ENCODE results near the gene RUSC1.
"Not testable (repeated sequence)": the region's sequence is repeated elsewhere in the genome, so short reads cannot be mapped to it uniquely, and the experiment has no call there.

RUSC1 gene

GRCh38 chr1:155285063-155285462 is 35.6 kb upstream of the RUSC1 start:
- H3K27ac ChIP-seq = no peak overlapping the region
- TF ChIP-seq CTCF (IDR thresholded peaks at IDR 0.05; ENCODE audit: low read depth, low read length, missing control alignments) = no peak
- no peak overlapping the region for H3K4me3 ChIP-seq (ENCODE audit: low read depth, low read length)
- in situ Hi-C loops (cut with HindIII; ENCODE audit: low pct_ligation_motif_present, low sequenced_read_pairs) = no loop called here
- no peaks in the 10 kb centered on the region for H3K36me3 ChIP-seq (replicated peaks)
- DNase-seq = no peak
- no peaks in the 10 kb centered on the region for H3K27me3 ChIP-seq (replicated peaks)

DNA sequence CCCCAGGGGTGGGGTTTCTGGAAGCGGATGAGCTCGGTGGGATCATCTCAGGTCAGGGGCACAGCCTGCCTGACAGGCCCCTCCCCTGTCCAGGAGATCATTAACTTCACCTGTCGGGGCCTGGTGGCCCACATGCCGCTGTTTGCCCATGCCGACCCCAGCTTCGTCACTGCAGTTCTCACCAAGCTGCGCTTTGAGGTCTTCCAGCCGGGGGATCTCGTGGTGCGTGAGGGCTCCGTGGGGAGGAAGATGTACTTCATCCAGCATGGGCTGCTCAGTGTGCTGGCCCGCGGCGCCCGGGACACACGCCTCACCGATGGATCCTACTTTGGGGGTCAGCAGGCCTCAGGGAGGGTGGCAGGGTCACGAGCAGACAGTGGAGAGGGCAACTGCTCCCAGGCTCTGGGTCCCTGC is 35.1 kb upstream of the RUSC1 start:
- Histone ChIP-seq H3K27ac (no peak overlapping the region), H3K27me3 (replicated peaks) (no peaks in the 10 kb centered on the region), H3K4me3 (ENCODE audit: low read depth, low read length) (no peak overlapping the region), H3K36me3 (replicated peaks) (no peaks in the 10 kb centered on the region)
- in situ Hi-C loops (cut with HindIII; ENCODE audit: low pct_ligation_motif_present, low sequenced_read_pairs) = no loop called here
- TF ChIP-seq CTCF (IDR thresholded peaks at IDR 0.05; ENCODE audit: low read depth, low read length, missing control alignments) = no peak
- DNase-seq = no peak

- TF ChIP-seq CTCF (IDR thresholded peaks at IDR 0.05; ENCODE audit: low read depth, low read length, missing control alignments) = no peak
- in situ Hi-C loops (cut with HindIII; ENCODE audit: low pct_ligation_motif_present, low sequenced_read_pairs) = no loop called here
Observed at GRCh38 chr1:155286544-155286943, 34.1 kb upstream of the RUSC1 start.

DNA sequence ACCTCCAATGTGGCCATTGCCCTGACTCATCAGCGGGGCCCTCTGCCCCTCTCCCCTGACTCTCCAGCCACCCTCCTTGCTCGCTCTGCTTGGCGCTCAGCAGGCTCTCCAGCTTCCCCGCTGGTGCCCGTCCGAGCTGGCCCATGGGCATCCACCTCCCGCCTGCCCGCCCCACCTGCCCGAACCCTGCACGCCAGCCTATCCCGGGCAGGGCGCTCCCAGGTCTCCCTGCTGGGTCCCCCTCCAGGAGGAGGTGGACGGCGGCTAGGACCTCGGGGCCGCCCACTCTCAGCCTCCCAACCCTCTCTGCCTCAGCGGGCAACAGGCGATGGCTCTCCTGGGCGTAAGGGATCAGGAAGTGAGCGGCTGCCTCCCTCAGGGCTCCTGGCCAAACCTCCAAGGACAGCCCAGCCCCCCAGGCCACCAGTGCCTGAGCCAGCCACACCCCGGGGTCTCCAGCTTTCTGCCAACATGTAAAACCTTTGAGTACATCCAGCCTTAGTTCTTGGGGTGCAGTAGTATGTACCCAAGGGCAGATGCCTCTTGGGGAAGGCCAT is 32.6 kb upstream of the RUSC1 start:
- H3K27me3 ChIP-seq (replicated peaks) = no peaks in the 10 kb centered on the region
- H3K36me3 ChIP-seq (replicated peaks) = no peaks in the 10 kb centered on the region
- in situ Hi-C loops (cut with HindIII; ENCODE audit: low pct_ligation_motif_present, low sequenced_read_pairs) = no loop called here
- TF ChIP-seq CTCF (IDR thresholded peaks at IDR 0.05; ENCODE audit: low read depth, low read length, missing control alignments) = no peak
- H3K4me3 ChIP-seq (ENCODE audit: low read depth, low read length) = no peak overlapping the region
- DNase-seq = no peak
- H3K27ac ChIP-seq = no peak overlapping the region

More at GRCh38 chr1:155286544-155286943, 34.1 kb upstream of the RUSC1 start:
- H3K4me3 ChIP-seq (ENCODE audit: low read depth, low read length) = no peak overlapping the region
- DNase-seq = no peak
- H3K27me3 ChIP-seq (replicated peaks) = no peaks in the 10 kb centered on the region
- H3K36me3 ChIP-seq (replicated peaks) = no peaks in the 10 kb centered on the region
- H3K27ac ChIP-seq = no peak overlapping the region

DNA sequence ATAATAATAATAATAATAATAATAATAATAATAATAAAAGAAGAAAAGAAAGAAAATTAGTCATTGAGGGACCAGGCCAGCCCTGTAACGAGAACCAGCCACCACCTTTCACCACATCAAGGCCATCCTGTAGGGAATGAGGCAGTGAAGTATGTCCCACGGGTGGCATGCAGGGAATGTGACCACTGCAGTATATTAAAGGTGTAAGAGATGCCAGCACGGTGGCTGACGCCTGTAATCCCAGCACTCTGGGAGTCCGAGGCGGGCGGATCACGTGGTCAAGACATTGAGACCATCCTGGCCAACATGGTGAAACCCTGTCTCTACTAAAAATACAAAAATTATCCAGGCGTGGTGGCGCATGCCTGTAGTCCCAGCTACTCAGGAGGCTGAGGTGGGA is 29.7 kb upstream of the RUSC1 start:
- DNase-seq; in situ Hi-C loops (cut with HindIII; ENCODE audit: low pct_ligation_motif_present, low sequenced_read_pairs); H3K27ac ChIP-seq; H3K36me3 ChIP-seq (replicated peaks); H3K4me3 ChIP-seq (ENCODE audit: low read depth, low read length): not testable (repeated sequence)
- H3K27me3 ChIP-seq (replicated peaks) = peaks cover 24% of the 10 kb centered on the region

DNA sequence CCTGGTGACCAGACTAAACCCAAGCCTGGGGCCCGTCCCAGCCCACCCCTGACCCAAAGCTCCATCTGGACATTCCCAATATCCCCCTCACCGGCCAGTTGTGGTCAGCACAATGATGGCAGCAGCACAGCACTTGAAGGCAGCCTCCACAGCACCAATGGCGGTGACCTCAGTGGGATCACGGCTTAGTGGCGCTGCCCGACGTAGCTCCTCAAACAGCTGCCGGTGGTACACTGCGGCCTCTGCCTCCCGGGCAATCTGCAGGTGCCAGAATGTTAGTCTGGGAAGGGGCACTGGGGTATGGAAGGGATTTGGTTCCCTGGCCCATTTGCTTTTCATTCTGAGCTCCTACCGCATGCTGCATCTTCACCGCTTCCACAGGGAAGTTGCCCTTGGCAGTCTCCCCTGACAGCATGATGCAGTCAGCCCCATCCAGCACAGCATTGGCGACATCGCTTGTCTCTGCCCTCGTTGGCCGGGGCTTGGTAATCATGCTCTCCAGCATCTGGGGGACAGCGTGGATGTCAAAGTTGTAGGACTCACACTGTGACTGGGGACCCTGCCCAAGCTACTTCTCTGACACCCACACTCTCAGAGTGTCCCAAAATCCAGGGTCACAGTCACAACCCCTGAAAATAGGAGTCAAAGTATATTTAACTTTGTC is 27.5 kb upstream of the RUSC1 start:
- no peak for DNase-seq
- in situ Hi-C loops (cut with HindIII; ENCODE audit: low pct_ligation_motif_present, low sequenced_read_pairs) = no loop called here
- no peak overlapping the region for H3K4me3 ChIP-seq (ENCODE audit: low read depth, low read length)
- no peak for TF ChIP-seq CTCF (IDR thresholded peaks at IDR 0.05; ENCODE audit: low read depth, low read length, missing control alignments)
- no peaks in the 10 kb centered on the region for H3K36me3 ChIP-seq (replicated peaks)
- H3K27ac ChIP-seq = no peak overlapping the region
- H3K27me3 ChIP-seq (replicated peaks) = peaks cover 31% of the 10 kb centered on the region
